Astrocyte (in vitro differentiated cells and primary cell): Measurements from ENCODE around the gene CWC27. TPM values are rescaled to one million over a fixed set of nuclear protein-coding genes. Genes with fewer than 3 reads are reported as not detected.
A peak's percentile ranks its signal among the peaks of the same experiment; 100 is the strongest.

ENCODE experiments used
- DNase-seq: peaks from one replicate; pipeline ENCODE4 v3.0.0-alpha.2; 2010; ENCODE audit warnings: low read depth
- FAIRE-seq: peaks from 2 replicates; lab custom pipeline; 2011; peaks lifted over from hg19 to GRCh38; lab: Jason Lieb, UNC
- H2AFZ ChIP-seq: 2 replicates; pipeline ENCODE4 v1.6.0; 2012; ENCODE audit warnings: low read depth, low read length, inconsistent platforms
- H3K27ac ChIP-seq: 2 replicates; pipeline ENCODE4 v1.5.1; 2011; ENCODE audit warnings: low read depth, low read length, inconsistent platforms
- H3K27me3 ChIP-seq: 2 replicates; pipeline ENCODE4 v1.6.0; 2011; ENCODE audit warnings: low read length, inconsistent platforms; ENCODE audit not compliant: insufficient read depth
- H3K36me3 ChIP-seq: 2 replicates; pipeline ENCODE4 v1.5.1; 2011; ENCODE audit warnings: low read length, inconsistent platforms; ENCODE audit not compliant: insufficient read depth
- H3K4me1 ChIP-seq: 2 replicates; pipeline ENCODE4 v1.5.1; 2011; ENCODE audit warnings: low read length, inconsistent platforms; ENCODE audit not compliant: insufficient read depth
- H3K4me2 ChIP-seq: 2 replicates; pipeline ENCODE4 v1.6.0; 2012; ENCODE audit warnings: low read length, inconsistent platforms
- H3K4me3 ChIP-seq: 2 replicates; pipeline ENCODE4 v1.5.1; 2011; ENCODE audit warnings: low read depth, mild to moderate bottlenecking, low read length, inconsistent platforms; ENCODE audit not compliant: insufficient read depth
- H3K79me2 ChIP-seq: 2 replicates; pipeline ENCODE4 v1.6.0; 2012; ENCODE audit warnings: mild to moderate bottlenecking, low read length, inconsistent platforms; ENCODE audit not compliant: insufficient read depth
- H3K9ac ChIP-seq: 2 replicates; pipeline ENCODE4 v1.6.0; 2012; ENCODE audit warnings: mild to moderate bottlenecking, low read length, inconsistent platforms
- H3K9me3 ChIP-seq: 2 replicates; pipeline ENCODE4 v1.5.1; 2012; ENCODE audit warnings: low read depth, mild to moderate bottlenecking, low read length, inconsistent platforms; ENCODE audit not compliant: insufficient read depth
- H4K20me1 ChIP-seq: 2 replicates; pipeline ENCODE4 v1.6.0; 2012; ENCODE audit warnings: low read length, inconsistent platforms; ENCODE audit not compliant: insufficient read depth
- H3K27ac Mint-ChIP-seq: one replicate; pipeline ENCODE4 v1.8.0; 2021; ENCODE audit warnings: mild to moderate bottlenecking, mixed read lengths; ENCODE audit not compliant: unreplicated experiment
- H3K27me3 Mint-ChIP-seq: one replicate; pipeline ENCODE4 v1.8.0; 2021; ENCODE audit warnings: low read depth, mixed read lengths; ENCODE audit not compliant: unreplicated experiment
- H3K36me3 Mint-ChIP-seq: one replicate; pipeline ENCODE4 v1.8.0; 2021; ENCODE audit warnings: low read depth, mixed read lengths; ENCODE audit not compliant: unreplicated experiment
- H3K4me1 Mint-ChIP-seq: one replicate; pipeline ENCODE4 v1.8.0; 2021; ENCODE audit warnings: low read depth, mixed read lengths; ENCODE audit not compliant: unreplicated experiment
- H3K4me3 Mint-ChIP-seq: one replicate; pipeline ENCODE4 v1.8.0; 2021; ENCODE audit warnings: mild to moderate bottlenecking, moderate library complexity, mixed read lengths; ENCODE audit not compliant: unreplicated experiment
- H3K9me3 Mint-ChIP-seq: one replicate; pipeline ENCODE4 v1.8.0; 2021; ENCODE audit warnings: mild to moderate bottlenecking, mixed read lengths; ENCODE audit not compliant: unreplicated experiment
- EZH2 ChIP-seq: IDR thresholded peaks from 2 replicates; pipeline ENCODE4 v1.6.1; 2012; ENCODE audit warnings: mild to moderate bottlenecking, low read length, inconsistent platforms; ENCODE audit not compliant: insufficient read depth
- total RNA-seq: library from RNA; stranded (reverse); gene quantifications from 2 replicates; pipeline ENCODE4 v1.2.1, GENCODE V29; 2021
- TF ChIP-seq, protein P1 (sequence below): IDR thresholded peaks from 2 replicates; pipeline ENCODE4 v1.5.1; 2011; ENCODE audit warnings: low read depth, mild to moderate bottlenecking, inconsistent platforms, low read length, moderate library complexity; ENCODE audit not compliant: insufficient read depth

The CWC27 gene
- total RNA-seq, 1 donor from 2014 or later, result 25.7 TPM

DNA sequence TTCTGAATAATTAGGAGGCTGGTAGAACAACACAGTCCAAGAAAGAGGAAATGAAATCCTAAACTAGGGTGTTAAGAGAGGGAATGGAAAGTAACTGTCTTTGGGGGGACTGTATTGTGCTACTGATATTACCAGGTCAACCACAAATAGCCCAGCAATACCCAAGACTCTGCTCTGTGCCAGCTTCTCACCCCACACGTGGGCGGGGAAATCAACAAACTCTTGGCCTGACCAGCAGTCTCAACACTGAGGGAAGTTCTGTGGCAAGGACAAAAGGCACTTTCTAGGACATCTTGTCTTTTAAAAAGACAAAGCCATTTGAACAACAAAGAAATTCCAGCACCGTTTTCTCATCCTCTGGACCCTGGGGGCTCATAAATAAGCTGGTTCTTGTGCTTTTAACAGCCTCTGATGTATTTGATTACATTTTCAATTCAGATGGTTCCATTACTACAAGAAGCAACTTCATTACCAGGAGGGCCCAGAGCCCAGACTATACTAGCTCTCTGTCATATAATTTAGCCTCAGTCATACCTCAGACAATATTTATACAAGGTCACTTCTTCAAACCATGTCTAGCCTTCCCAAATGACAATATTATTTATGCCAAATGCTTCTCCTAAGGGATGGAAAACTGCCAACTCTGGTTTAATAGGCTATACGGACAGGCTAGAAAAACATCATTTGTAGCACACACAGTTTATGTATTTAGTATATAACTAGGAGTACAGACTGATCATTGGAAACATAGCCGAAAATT, 297.8 kb downstream of the CWC27 start:
- no peak overlapping the region for H3K9ac ChIP-seq
- TF ChIP-seq EZH2, result no peak
- TF ChIP-seq, protein P1, sequence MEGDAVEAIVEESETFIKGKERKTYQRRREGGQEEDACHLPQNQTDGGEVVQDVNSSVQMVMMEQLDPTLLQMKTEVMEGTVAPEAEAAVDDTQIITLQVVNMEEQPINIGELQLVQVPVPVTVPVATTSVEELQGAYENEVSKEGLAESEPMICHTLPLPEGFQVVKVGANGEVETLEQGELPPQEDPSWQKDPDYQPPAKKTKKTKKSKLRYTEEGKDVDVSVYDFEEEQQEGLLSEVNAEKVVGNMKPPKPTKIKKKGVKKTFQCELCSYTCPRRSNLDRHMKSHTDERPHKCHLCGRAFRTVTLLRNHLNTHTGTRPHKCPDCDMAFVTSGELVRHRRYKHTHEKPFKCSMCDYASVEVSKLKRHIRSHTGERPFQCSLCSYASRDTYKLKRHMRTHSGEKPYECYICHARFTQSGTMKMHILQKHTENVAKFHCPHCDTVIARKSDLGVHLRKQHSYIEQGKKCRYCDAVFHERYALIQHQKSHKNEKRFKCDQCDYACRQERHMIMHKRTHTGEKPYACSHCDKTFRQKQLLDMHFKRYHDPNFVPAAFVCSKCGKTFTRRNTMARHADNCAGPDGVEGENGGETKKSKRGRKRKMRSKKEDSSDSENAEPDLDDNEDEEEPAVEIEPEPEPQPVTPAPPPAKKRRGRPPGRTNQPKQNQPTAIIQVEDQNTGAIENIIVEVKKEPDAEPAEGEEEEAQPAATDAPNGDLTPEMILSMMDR, result no peak
- H3K79me2 ChIP-seq, result no peaks in the 10 kb centered on the region
- no peaks in the 10 kb centered on the region for H3K27me3 ChIP-seq
- H3K4me3 ChIP-seq, result no peak overlapping the region
- Mint-ChIP-seq H3K4me3 (no peak overlapping the region), H3K36me3 (peaks cover 8% of the 10 kb centered on the region), H3K27me3 (no peaks in the 10 kb centered on the region), H3K9me3 (peaks cover 5% of the 10 kb centered on the region), H3K27ac (peak overlapping the region; percentile 67), H3K4me1 (peaks cover 41% of the 10 kb centered on the region)
- FAIRE-seq, result no peak
- peak overlapping the region; percentile 43 for H2AFZ ChIP-seq
- H3K4me2 ChIP-seq, result no peak overlapping the region
- H3K9me3 ChIP-seq, result no peaks in the 10 kb centered on the region
- peaks cover 12% of the 10 kb centered on the region for H3K4me1 ChIP-seq
- no peak for DNase-seq
- no peaks in the 10 kb centered on the region for H4K20me1 ChIP-seq
- no peak overlapping the region for H3K27ac ChIP-seq
- no peaks in the 10 kb centered on the region for H3K36me3 ChIP-seq

DNA sequence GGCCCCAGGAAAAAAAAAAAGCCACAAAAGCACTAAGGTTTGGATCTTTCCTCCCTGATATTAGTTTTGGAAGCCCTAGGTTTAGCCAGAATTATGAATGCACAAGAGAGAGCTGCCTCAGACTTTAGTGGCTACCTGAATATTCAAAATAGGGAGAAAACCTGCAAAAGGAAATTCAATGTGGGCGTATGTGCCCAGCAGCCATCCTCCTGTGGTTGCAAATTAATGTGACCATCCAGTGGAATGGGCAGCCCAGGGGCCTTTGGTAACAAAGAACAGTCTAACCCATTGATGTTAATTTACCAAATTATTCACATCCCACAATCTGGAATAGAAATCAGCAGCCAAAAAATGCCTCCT, 298.4 kb downstream of the CWC27 start:
- H3K9me3 ChIP-seq, result no peaks in the 10 kb centered on the region
- H2AFZ ChIP-seq, result no peak overlapping the region
- H3K9ac ChIP-seq, result no peak overlapping the region
- H3K27me3 Mint-ChIP-seq, result no peaks in the 10 kb centered on the region
- TF ChIP-seq EZH2, result no peak
- TF ChIP-seq, protein P1, result no peak
- H3K36me3 ChIP-seq, result no peaks in the 10 kb centered on the region
- peaks cover 8% of the 10 kb centered on the region for H3K36me3 Mint-ChIP-seq
- H3K4me1 Mint-ChIP-seq, result peaks cover 43% of the 10 kb centered on the region
- H3K4me3 ChIP-seq, result no peak overlapping the region
- no peaks in the 10 kb centered on the region for H3K79me2 ChIP-seq
- H3K4me1 ChIP-seq, result peaks cover 10% of the 10 kb centered on the region
- no peak overlapping the region for H3K27ac ChIP-seq
- no peak overlapping the region for H3K4me3 Mint-ChIP-seq
- peaks cover 5% of the 10 kb centered on the region for H3K9me3 Mint-ChIP-seq
- DNase-seq (no peak), FAIRE-seq (no peak)
- no peaks in the 10 kb centered on the region for H4K20me1 ChIP-seq
- no peaks in the 10 kb centered on the region for H3K27me3 ChIP-seq
- no peak overlapping the region for H3K27ac Mint-ChIP-seq
- H3K4me2 ChIP-seq, result no peak overlapping the region

Other genes starting within 250 kb of the CWC27 start
- not detected in 2 replicates for gene SHISAL2B, start 78.4 kb upstream of the CWC27 start, total RNA-seq
- gene SREK1IP1, start 239 bp upstream of the CWC27 start, total RNA-seq, result 26.2 and 27.3 TPM in 2 replicates